HG02938 (cell line): Measurements from ENCODE around the gene COL4A6.
"Not testable (repeated sequence)": the region's sequence is repeated elsewhere in the genome, so short reads cannot be mapped to it uniquely, and the experiment has no call there.

Experiments used
- ATAC-seq: cut with Tn5 transposase; IDR thresholded peaks from one replicate; pipeline ENCODE4 v1.9.1; 2021; ENCODE audit warnings: mild to moderate bottlenecking, moderate library complexity; ENCODE audit not compliant: unreplicated experiment

Gene COL4A6

GRCh38 chrX:108412783-108413182 is 25.4 kb downstream of the COL4A6 start:
- no peak for ATAC-seq

GRCh38 chrX:108399418-108400165 is 38.6 kb downstream of the COL4A6 start:
- ATAC-seq = no peak

- ATAC-seq = no peak
Measured at GRCh38 chrX:108397627-108398391, 40.4 kb downstream of the COL4A6 start.

GRCh38 chrX:108396986-108397385 is 41.2 kb downstream of the COL4A6 start:
- no peak for ATAC-seq

- ATAC-seq = no peak
Measured at GRCh38 chrX:108396188-108396891, 41.9 kb downstream of the COL4A6 start.

- not testable (repeated sequence) for ATAC-seq
Measured at GRCh38 chrX:108390976-108391717, 47.1 kb downstream of the COL4A6 start.

GRCh38 chrX:108384783-108385182 is 53.4 kb downstream of the COL4A6 start:
- ATAC-seq = no peak

- ATAC-seq = no peak
Measured at GRCh38 chrX:108380222-108380621, 58.0 kb downstream of the COL4A6 start.

- not testable (repeated sequence) for ATAC-seq
Measured at GRCh38 chrX:108376821-108377220, 61.4 kb downstream of the COL4A6 start.

GRCh38 chrX:108375591-108375990 is 62.6 kb downstream of the COL4A6 start:
- not testable (repeated sequence) for ATAC-seq

- ATAC-seq = no peak
Measured at GRCh38 chrX:108366644-108367406, 71.4 kb downstream of the COL4A6 start.

GRCh38 chrX:108362026-108362425 is 76.2 kb downstream of the COL4A6 start:
- no peak for ATAC-seq

GRCh38 chrX:108361316-108361715 is 76.9 kb downstream of the COL4A6 start:
- ATAC-seq = no peak

GRCh38 chrX:108359806-108360602 is 78.2 kb downstream of the COL4A6 start:
- no peak for ATAC-seq

GRCh38 chrX:108353452-108353851 is 84.8 kb downstream of the COL4A6 start:
- ATAC-seq = no peak

- no peak for ATAC-seq
Measured at GRCh38 chrX:108349210-108349609, 89.0 kb downstream of the COL4A6 start.

- ATAC-seq = no peak
Measured at GRCh38 chrX:108348525-108348924, 89.7 kb downstream of the COL4A6 start.

- no peak for ATAC-seq
Measured at GRCh38 chrX:108347800-108348199, 90.4 kb downstream of the COL4A6 start.

- ATAC-seq = no peak
Measured at GRCh38 chrX:108344216-108344615, 94.0 kb downstream of the COL4A6 start.
